Spinal cord (tissue), 10 donors: ENCODE measurements around the gene ZNF749. TPM values are rescaled to one million over a fixed set of nuclear protein-coding genes. Genes with fewer than 3 reads are reported as not detected.
A peak's percentile ranks its signal among the peaks of the same experiment; 100 is the strongest.
"Not testable (repeated sequence)": the region's sequence is repeated elsewhere in the genome, so short reads cannot be mapped to it uniquely, and the experiment has no call there.

ENCODE experiments used
- DNase-seq, 6 donors: peaks; one replicate each; pipeline versions ENCODE4 v3.0.0 to v3.0.0-alpha.2; 2013 to 2015; ENCODE audit warnings: low spot score in 6 of 6, low read depth in 4 of 6
- H3K27ac ChIP-seq: one replicate; pipeline ENCODE4 v1.5.1; 2013; ENCODE audit warnings: low read depth, low read length, control low read depth
- H3K27me3 ChIP-seq: one replicate; pipeline ENCODE4 v1.6.1; 2013; ENCODE audit warnings: low read length; ENCODE audit not compliant: control insufficient read depth, insufficient read depth
- H3K36me3 ChIP-seq: one replicate; pipeline ENCODE4 v1.6.1; 2013; ENCODE audit warnings: low read length; ENCODE audit not compliant: control insufficient read depth, insufficient read depth
- H3K4me1 ChIP-seq: one replicate; pipeline ENCODE4 v1.6.1; 2013; ENCODE audit warnings: low read length; ENCODE audit not compliant: control insufficient read depth, insufficient read depth
- H3K4me3 ChIP-seq: one replicate; pipeline ENCODE4 v1.5.1; 2013; ENCODE audit warnings: low read depth, low read length, control low read depth
- H3K9me3 ChIP-seq: one replicate; pipeline ENCODE4 v1.6.1; 2013; ENCODE audit warnings: low read length; ENCODE audit not compliant: control insufficient read depth, insufficient read depth
- WGBS: methylation state at CpG from one replicate; pipeline ENCODE4 v1.1.5; 2013; ENCODE audit warnings: missing lambda C conversion rate; ENCODE audit not compliant: insufficient coverage; 5-methylcytosine and 5-hydroxymethylcytosine counted together
- polyA plus RNA-seq, 2 donors: library from polyadenylated mRNA; unstranded; fragments of 120-200 nt; gene quantifications; one replicate each; pipeline ENCODE4 v1.2.1, GENCODE V29; 2013; ENCODE audit not compliant: insufficient read length in 2 of 2
- total RNA-seq, 2 donors: library from RNA; depleted of rRNA in 1 of 2; stranded (reverse); fragments of 120-200 nt in 1 of 2; fragments of >200 nt in 1 of 2; gene quantifications; one replicate each; pipeline versions ENCODE4 v1.2.3 to v1.2.4, GENCODE V29; 2013 to 2014
- donor health status: healthy.

Gene ZNF749
- total and polyA plus RNA-seq, 4 donors = 12.4 to 18.7 (median 14.2) TPM

GRCh38 chr19:57452307-57452706 is 17.2 kb downstream of the ZNF749 start:
- Histone ChIP-seq H3K4me3 (no peak overlapping the region), H3K36me3 (peaks cover 8% of the 10 kb centered on the region), H3K9me3 (no peaks in the 10 kb centered on the region), H3K4me1 (no peaks in the 10 kb centered on the region), H3K27me3 (no peaks in the 10 kb centered on the region), H3K27ac (no peak overlapping the region)
- WGBS = no CpG with 5 or more reads among the region's 3 CpGs
- no peak for DNase-seq

DNA sequence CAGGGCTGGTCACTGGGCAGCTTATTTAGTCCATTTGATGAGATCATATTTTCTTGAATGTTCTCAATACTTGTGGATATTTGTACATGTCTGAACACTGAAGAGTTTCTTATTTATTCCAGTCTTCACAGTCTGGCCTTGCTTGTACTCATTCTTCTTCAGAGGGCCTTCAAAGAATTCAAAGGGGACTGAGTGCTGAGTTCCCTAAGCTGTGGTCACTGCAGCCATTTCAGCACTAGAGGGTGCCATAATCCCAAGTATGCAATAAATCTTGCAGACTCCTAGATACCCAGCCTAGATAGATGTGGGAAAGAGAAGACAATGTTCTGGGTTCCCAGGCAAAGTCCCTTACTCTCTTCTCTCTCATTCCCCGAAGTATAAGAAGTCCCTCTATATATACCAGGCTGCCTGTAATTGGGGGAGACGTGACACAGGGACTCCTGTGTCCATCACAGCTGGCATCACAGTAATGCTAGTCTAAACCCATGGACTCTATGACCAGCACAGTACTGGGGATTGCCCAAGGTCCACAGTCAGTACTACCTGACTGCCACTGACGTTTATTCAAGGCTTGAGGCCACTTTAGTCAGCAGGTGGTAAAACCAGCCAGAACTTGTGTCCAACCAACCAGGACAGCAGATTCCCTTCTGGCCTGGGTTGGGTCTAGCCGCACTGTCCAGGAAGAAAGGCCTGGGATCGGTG is 30.7 kb downstream of the ZNF749 start:
- no peaks in the 10 kb centered on the region for H3K27me3 ChIP-seq
- peaks cover 8% of the 10 kb centered on the region for H3K36me3 ChIP-seq
- no peak overlapping the region for H3K4me3 ChIP-seq
- H3K27ac ChIP-seq = no peak overlapping the region
- no peaks in the 10 kb centered on the region for H3K4me1 ChIP-seq
- no peak for DNase-seq
- WGBS = 94% methylated on average over 4 of the region's 5 CpGs
- peaks cover 13% of the 10 kb centered on the region for H3K9me3 ChIP-seq

GRCh38 chr19:57466489-57466888 is 31.4 kb downstream of the ZNF749 start:
- H3K27me3 ChIP-seq = no peaks in the 10 kb centered on the region
- no peak overlapping the region for H3K4me3 ChIP-seq
- 97% methylated on average over 4 of the region's 5 CpGs for WGBS
- H3K36me3 ChIP-seq = peaks cover 8% of the 10 kb centered on the region
- H3K27ac ChIP-seq = no peak overlapping the region
- no peak for DNase-seq
- H3K9me3 ChIP-seq = peaks cover 18% of the 10 kb centered on the region
- no peaks in the 10 kb centered on the region for H3K4me1 ChIP-seq

DNA sequence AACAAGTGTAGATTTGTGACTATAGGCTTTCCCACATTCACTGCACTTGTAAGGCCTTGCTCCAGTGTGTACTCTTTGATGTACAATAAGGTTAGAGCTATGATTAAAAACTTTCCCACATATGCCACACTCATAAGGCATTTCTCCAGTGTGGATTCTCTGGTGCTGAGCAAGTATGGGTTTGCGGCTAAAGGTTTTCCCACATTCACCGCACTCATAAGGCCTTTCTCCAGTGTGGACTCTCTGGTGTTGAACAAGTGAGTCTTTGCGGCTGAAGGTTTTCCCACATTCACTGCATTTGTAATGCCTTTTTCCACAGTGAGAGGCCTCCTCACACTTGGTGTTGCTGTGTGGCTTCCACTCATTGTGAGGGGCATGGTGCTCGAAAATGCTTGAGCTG is 38.5 kb downstream of the ZNF749 start:
- WGBS = 100% methylated on average over 2 of the region's 4 CpGs
- Histone ChIP-seq H3K36me3 (peaks cover 27% of the 10 kb centered on the region), H3K4me3 (no peak overlapping the region)

GRCh38 chr19:57477191-57478008 is 42.3 kb downstream of the ZNF749 start, which contains the start of gene ZNF772:
Gene ZNF772 (minus strand): TSS chr19:57477566. CDS start chr19:57477309, 257 bp downstream.
- 4% methylated on average over 34 of the region's 38 CpGs for WGBS
- peak within 1 kb of the TSS; percentile 83 for H3K4me3 ChIP-seq
- H3K27ac ChIP-seq = peak within 1 kb of the TSS; percentile 89
- DNase-seq = peak; percentile 90 to 99 (median 94)
- H3K9me3 ChIP-seq = peaks cover 35% of the 10 kb centered on the region
- peaks cover 11% of the 10 kb centered on the region for H3K4me1 ChIP-seq
- H3K36me3 ChIP-seq = peaks cover 27% of the 10 kb centered on the region
- no peaks in the 10 kb centered on the region for H3K27me3 ChIP-seq

More for the DNA sequence above, 38.5 kb downstream of the ZNF749 start:
- Histone ChIP-seq H3K27me3 (no peaks in the 10 kb centered on the region), H3K27ac (no peak overlapping the region), H3K9me3 (peaks cover 49% of the 10 kb centered on the region), H3K4me1 (peaks cover 11% of the 10 kb centered on the region)
- DNase-seq = no peak

GRCh38 chr19:57487477-57488298 is 52.6 kb downstream of the ZNF749 start, which contains the start of gene ZNF419:
Gene ZNF419 (plus strand): TSS chr19:57487750. CDS start chr19:57487951, 201 bp downstream.
- H3K4me1 ChIP-seq, H3K27me3 ChIP-seq, H3K27ac ChIP-seq, H3K9me3 ChIP-seq: not testable (repeated sequence)
- peak within 1 kb of the TSS; percentile 91 for H3K4me3 ChIP-seq
- WGBS = under 1% methylated on average over 46 of the region's 69 CpGs
- peaks cover 22% of the 10 kb centered on the region for H3K36me3 ChIP-seq
- DNase-seq = peak; percentile 77 to 98 (median 87)

DNA sequence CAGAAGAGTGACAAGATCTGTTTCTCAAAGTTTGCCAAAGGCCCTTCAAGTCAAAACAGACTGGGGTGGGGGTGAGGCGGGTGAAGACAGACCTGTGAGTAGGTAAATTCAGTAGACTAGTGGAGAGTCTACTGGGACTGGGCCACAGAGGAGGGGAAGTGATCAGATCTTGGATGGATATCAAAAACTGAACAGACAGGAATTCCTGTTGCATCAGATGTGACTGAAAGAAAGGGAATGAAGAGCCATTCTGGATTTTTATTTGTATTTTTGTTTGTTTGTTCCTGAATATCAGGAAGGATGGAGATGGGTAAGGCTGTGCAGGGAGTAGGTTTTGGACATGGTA is 53.1 kb downstream of the ZNF749 start:
- WGBS = no CpG with 5 or more reads among the region's 1 CpG
- H3K27ac ChIP-seq, H3K27me3 ChIP-seq, H3K9me3 ChIP-seq, DNase-seq, H3K4me1 ChIP-seq: not testable (repeated sequence)
- Histone ChIP-seq H3K4me3 (peak overlapping the region; percentile 1), H3K36me3 (peaks cover 23% of the 10 kb centered on the region)
